IPS-NIHi7 (cell line): ENCODE data around the gene TRAPPC2L.
"Not testable (repeated sequence)": the region's sequence is repeated elsewhere in the genome, so short reads cannot be mapped to it uniquely, and the experiment has no call there.

Source experiments
- DNase-seq: peaks from one replicate; pipeline ENCODE4 v3.0.0; 2012; ENCODE audit warnings: mixed read lengths; ENCODE audit errors: extremely low spot score

The TRAPPC2L gene

DNA sequence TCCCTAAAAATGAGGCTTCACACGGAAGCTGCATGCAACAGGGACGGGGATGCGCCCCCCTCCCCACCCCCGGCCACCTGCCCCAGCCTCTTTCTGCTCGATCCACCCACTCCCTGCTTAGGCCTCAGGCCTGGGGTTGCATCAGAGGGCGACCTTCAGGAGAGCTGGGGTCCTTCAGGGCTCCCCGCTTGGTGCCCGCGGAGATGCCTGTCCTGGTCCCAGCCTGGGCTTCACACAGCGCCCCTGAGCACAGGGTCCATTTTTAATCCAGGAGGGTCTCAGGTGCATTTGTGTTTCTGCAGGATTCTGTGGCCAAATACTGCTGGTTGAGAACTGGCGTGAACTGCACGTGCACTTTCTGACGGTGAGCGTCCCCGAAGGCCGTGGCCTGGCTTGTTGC lies 37.8 kb upstream of the TRAPPC2L start:
- no peak for DNase-seq

DNA sequence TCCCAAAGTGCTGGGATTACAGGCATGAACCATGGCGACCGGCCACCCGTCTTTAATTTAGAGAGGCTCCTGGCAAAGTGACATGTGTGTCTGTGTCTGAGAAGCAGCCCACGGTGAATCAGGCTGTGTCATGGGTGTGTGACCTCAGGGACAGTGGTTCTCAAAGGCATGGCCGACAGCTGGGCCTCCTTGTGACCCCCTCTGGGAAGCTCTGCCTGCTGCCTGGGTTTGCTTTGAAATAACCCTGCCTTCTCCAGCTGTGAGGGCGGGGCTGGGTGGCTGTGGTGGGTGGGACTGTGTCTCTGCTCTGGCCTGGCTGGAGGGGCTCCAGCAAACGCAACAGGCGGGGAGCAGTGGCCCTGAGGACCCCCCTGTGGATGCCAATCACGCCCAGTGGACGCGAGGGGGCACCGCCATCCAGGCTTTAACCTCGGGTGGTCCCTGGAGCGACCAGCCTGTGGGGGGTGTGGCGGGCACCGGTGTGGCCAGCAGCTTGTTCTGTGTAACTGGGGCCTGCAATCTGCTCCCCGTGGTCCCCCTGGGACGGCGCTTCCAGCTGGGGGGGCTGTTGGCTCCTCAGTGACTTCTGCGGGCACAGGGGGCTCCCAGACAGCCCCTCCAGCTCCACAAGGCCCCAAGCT lies 36.4 kb upstream of the TRAPPC2L start:
- DNase-seq, result no peak

DNA sequence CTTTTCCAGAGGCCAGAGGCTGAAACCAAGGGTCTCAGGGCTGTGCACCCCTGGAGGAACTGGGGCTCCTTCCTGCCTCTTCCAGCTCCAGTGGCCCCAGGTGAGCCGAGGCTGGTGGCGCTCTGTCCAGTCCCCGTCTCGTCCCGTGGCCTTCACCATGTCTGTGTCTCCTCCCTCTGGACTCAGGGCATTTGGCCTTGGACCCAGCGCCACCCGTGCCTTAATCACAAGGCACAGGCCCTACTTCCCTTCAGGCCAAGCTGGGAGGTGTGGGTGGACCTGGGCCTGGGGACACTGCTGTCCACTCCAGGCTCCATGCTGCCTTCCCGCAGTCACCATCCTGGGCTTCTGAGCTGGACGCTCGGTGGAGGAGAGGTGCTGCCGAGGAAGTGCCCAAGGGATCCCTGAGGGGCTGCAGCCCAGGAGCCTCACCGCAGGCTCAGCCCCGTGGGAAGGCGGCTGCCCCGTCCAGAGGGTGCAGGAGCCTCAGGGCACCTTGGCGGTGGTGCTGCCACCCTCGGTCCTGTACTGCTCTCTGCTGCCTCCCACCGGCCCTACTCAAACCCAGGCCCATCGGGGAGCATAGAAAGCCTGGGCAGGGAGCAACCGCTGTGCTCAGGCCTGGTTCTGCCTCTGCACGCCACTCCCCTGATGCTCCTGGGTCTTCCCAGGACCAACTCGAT lies 35.6 kb upstream of the TRAPPC2L start:
- no peak for DNase-seq

DNA sequence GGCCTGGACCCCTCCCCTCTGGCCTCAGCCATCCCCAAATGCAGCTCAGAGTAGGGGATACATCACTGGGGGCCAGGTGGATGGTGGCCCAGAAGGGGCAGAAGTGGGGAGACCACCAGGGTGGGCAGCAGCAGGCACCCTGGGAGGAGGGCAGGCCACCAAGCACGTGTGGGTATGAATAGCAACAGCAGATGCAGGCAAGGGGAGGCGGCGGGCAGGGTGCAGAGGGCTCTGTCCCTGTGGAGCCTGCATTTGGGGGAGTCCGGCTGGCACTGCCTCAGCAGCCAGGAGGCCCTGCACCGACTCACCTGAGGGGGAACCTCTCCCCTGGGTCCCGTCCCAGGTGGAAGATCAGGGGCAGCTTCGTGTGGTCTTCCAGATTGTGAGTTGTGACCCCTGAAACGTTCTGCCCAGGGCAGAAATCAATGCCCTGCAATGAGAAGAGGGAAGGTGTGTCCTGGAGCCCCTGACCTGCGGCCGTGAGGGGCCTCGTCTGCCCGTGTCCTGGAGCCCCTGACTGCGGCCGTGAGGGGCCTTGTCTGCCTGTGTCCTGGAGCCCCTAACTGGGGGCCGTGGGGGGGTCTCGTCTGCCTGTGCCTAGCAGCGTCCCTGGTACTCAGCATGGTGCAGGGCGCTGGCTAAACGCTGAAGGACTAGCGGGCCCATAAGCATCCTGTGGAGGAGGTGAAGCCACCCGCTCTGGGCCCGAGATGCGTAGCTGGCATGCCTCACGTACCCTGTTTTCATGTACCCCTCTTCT lies 34.5 kb upstream of the TRAPPC2L start:
- no peak for DNase-seq

DNA sequence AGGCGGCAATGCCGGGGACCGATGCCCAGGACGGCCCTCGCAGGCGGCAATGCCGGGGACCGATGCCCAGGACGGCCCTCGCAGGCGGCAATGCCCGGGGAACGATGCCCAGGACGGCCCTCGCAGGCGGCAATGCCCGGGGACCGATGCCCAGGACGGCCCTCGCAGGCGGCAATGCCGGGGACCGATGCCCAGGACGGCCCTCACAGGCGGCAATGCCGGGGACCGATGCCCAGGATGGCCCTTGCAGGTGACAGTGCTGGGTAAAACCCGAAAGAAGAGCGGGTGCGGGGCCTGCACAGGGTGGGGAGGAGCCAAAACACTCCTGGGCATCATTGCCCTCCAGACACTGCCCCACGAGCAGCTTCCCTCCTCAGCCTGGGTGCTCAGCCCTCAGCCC lies 33.3 kb upstream of the TRAPPC2L start:
- not testable (repeated sequence) for DNase-seq

DNA sequence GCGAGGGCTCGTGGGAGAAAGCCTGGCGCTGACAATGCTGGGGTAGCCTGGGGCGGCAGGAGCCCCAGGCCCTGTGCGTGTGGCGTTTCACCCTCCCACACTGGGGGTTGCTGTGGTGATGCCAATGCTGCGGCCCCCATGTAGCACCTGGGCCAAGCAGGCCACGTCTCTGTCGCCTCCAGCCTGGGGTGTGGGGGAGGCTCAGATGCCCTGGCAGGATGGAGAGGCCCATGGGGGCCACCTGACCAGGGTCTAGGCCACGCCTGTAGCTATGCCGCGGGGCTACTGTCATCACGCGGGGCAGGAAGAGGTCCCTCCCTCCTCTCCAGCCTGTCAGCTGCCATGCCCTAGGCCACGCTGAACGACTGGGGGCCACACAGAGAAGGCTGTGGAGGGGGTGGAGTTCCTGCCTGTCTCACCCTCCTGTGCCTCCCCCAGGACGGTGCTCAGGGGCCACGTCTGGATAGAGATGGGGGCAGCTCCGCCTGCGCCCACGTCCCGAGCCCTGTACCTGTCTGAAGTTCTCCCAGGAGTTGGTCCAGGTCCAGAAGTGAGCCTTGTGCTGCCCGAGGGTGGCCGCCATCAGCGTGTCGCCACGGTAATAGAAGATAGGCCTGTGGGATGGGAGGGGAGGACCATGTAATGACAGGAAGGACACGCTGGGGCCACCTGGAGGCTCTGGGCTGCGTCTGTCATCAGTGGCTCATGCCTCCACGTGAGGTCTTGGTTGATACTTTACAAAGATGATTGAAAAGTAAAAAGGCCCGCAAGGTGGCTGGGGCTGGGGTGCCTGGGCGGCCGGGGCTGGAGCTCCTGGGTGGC lies 32.5 kb upstream of the TRAPPC2L start:
- DNase-seq, result no peak

DNA sequence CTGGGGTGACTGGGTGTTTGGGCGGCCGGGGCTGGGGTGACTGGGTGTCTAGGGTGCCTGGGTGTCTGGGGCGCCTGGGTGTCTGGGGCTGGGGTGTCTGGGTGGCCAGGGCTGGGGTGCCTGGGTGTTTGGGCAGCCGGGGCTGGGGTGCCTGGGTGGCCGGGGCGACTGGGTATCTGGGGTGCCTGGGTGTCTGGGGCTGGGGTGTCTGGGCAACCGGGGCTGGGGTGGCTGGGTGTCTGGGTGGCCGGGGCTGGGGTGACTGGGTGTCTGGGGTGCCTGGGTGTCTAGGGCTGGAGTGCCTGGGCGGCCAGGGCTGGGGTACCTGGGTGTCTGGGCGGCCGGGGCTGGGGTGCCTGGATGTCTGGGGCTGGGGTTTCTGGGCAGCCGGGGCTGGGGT lies 31.8 kb upstream of the TRAPPC2L start:
- no peak for DNase-seq

DNA sequence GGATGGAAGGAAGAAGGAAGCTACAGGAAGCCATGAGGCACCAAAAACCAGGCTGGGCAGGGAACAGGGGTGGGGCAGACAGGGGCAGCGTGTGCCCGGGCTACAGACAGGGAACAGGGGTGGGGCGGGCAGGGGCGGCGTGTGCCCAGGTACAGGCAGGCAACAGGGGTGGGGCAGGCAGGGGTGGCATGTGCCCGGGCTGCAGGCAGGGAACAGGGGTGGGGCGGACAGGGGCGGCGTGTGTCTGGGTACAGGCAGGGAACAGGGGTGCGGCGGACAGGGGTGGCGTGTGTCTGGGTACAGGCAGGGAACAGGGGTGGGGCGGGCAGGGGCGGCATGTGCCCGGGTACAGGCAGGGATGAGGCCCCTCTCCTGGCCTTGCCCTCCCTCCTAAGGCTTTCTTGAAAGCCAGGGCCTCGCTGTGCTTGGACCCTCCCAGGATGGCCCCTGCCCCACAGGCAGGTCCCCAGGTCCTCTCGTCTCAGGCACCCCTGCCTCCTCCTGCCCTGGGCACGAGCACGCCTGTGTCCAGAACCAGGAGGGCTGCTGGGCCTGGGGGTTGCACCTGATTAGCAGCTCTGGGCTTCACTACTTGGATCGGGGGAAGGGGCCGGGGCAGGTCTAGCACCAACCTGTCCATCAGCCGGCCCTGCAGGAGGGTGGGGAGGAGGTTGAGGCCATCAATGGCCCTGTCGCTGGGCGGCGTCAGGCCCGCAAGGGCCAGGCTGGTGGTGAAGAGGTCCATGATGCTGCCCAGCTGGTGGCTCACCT lies 30.7 kb upstream of the TRAPPC2L start:
- DNase-seq, result no peak

DNA sequence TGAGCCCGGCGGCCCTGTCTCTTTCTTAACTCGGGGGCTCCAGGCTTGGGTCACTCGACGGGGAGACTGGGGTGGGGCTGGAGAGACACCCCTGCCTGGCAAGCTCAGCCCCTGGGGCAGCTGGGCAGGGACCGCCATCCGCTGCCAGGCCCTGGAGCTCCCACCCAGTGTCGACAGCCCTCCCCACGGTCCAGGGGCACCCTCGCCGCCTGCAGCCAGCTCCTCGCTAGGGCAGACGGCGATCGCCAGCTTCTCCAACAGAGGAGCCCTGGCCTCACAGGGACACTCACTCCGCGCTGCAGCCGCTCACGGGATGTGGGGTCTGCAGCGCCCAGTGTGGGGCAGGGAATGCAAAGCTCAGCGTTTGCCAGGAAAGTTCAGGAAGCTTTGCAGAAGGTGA lies 29.2 kb upstream of the TRAPPC2L start:
- no peak for DNase-seq

DNA sequence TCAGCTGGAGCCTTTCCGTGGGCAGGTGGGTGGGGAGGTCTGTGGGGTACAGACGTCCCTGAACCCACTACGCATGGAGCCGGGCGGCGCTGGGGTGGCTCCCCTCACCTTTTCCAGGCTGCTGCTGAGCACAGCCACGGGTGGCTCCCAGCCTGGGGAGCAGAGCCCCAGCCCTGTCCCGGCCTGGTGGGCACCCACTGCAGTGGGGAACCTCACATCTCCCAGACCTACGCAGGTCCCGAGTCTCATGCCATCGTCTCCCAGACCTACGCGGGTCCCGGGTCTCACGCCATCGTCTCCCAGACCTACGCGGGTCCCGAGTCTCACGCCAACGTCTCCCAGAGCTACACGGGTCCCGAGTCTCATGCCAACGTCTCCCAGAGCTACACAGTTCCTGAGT lies 28.2 kb upstream of the TRAPPC2L start:
- no peak for DNase-seq

DNA sequence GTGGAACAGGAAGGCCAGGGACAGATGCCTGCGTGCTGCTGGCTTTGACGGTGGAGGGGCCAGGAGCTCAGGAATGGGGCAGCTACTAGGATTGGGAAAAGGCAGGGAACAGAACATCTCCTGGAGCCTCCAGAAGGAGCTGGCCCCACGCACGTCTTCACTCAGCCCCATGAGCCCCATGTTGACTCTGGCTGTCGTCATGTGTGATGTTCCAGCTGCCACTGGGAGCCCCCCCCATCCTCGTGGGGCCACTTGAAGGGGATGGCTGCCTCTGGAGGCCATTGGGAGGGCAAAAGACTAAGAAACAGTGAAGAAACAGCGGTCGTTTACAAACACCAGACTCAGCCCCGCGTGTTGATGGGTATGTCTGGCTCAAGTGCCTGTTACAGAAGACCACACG lies 26.7 kb upstream of the TRAPPC2L start:
- no peak for DNase-seq

DNA sequence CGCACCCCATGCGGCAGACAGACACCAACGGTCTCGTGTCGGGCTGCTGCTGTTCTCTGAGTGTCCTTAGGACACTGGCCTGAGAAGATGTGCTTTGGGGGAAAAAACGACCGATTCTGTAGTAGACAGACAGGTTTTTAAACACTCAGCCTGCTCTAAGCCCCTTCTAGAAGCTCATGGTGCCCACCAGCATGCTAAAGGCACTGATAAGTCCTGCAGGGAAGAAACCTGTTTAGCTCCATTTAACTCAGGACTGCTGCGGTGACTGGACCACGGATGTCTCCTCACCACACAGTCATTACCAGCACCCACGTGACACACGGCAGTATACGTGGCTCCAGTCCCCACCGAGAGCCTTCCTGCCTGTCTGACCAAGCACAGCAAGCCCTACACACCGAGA lies 26.1 kb upstream of the TRAPPC2L start:
- no peak for DNase-seq

DNA sequence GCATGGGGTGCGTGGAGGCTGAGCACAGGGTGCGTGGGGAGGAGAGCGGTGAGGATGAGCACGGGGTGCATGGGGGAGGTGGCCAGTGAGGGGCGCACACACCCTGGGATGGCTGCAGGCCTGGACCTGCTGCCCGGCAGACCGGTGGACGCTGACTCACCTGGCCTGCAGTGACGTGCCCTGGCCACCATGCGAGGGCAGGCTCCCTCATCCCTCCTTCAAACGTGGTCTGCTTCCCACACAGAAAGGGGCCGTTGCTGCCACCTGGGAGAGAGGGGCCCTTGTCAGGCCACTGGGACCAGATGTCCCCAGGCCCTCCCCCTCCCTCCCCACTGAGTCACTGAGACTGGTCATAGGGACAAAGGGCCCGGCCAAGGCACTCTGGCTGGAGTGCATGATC lies 25.1 kb upstream of the TRAPPC2L start:
- peak; percentile 33 for DNase-seq

DNA sequence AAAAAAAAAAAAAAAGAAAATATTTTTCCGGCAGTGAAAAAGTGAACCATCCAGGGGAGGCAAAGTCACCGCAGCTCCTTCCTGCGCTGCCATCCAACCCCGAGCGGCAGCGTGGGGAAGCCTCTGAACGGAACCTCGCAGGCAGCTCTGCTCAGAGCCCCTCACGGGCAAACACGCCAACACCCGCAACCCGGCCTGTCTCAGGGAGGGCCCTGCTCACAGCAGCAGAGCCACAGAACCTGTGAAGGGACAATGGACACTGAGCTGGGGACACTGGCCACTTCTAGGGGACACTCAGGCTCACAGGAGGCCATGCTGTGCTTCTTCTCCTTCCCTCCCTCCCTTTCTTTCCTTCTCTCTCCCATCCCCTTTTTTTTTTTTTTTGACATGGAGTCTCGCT lies 23.8 kb upstream of the TRAPPC2L start:
- DNase-seq, result no peak

DNA sequence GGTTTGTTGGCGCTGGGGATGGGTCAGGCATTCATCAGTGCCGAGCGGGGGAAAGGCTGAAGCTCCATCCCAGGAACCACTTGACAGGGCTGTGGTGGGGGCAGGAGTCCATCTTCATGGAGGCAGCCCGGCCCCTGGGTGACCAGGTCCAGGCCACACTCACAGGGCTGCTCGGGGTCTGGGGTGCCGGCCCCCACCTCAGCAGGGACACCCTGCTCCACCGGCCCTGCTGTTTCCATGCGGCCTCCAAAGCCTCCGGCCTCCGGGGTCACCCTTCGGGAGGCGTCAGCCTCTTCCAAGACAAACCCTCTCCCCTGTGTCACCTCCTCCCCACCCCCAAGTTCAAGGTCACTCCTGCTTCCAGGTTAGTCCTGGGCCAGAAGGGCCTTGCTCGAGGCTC lies 22.3 kb upstream of the TRAPPC2L start:
- no peak for DNase-seq

DNA sequence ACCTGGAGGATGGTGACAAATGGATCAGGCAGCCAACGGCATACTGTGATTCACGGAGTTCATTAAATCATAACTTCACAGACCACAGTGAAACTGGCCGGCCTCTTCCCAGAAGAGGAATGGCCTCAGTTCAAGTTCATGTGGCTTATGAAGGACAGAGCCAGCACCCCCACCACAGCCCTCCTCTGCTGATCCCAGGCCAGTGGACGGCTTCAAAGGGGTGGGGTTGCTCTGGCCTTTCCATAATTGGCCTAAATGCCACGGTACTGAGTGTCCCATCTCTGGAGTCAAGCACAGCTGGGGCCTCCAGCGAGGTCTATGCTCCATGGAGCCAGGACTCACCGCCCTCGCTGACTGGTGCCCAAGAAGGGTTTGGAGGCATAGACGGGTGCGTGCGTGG lies 21.5 kb upstream of the TRAPPC2L start:
- DNase-seq, result no peak

DNA sequence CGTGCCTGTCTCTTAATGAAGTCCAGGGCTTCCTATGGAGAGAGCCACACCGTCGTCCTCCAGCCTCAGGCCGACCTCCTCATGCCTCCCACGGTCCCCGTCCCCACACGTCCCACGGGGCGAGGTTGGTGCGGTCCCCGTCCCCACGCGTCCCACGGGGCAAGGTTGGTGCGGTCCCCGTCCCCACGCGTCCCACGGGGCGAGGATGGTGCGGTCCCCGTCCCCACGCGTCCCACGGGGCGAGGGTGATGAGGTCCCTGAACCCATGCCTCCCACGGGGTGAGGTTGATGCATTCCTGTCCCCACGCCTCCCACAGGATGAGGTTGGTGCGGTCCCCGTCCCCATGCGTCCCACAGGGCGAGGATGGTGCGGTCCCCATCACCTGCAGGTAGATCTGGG lies 21.1 kb upstream of the TRAPPC2L start:
- no peak for DNase-seq

DNA sequence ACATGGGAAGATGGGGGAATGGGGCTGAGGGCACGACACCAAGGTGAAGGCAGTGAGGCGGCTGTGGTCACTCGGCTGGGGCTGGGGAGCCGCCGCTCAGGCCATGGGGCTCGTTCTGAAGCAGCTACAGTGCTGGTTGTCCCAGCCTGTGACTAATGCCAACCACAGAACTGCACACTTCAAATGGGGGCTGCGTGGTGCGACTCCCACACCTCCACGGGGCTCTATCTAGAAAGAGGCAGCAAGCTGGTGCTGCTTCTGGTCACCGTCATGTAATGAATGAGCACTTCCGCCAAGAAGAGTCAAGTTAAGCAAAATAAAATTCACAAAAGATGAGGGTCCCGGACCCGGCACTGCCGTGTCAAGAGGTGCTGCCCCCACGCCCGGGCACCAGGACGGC lies 20.1 kb upstream of the TRAPPC2L start:
- no peak for DNase-seq

DNA sequence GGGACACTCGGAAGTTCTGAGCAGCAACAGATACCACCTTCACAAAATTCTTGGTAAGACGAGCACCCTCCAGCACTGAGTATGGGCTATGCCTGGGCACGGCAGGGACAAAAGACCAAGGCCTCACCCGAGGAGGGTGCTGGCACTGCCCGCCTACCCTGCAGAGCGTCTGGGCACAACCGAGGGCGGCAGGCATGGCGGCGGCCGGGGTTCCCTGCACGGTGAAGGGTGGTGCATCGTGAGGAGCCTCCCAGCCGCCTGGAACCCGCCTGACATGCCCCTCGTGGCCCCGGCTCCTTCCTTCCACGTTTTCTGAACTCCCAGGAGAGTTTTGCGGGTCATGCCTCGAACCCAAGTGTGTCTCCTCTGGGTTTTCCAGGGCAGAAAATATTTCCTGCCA lies 19.1 kb upstream of the TRAPPC2L start:
- no peak for DNase-seq

DNA sequence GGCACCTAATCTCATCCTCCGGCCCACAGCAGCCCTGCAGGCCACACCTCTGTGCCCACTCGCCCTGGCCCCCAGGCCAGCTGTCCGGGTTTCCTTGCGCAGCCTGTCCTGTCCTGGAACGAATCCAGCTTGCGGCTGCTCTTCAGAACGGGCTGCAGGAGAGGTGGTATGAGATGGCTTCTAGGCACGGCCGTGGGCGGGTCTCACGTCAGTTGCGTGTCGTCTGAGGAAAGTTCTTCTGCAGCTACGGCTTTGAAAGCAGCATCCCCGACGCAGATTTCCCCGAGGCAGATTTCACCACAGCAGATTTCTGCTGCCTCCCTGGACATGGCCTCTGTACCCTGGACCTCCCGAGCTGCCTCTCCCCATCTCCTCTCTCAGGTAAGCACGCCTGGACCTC lies 18.4 kb upstream of the TRAPPC2L start:
- no peak for DNase-seq

DNA sequence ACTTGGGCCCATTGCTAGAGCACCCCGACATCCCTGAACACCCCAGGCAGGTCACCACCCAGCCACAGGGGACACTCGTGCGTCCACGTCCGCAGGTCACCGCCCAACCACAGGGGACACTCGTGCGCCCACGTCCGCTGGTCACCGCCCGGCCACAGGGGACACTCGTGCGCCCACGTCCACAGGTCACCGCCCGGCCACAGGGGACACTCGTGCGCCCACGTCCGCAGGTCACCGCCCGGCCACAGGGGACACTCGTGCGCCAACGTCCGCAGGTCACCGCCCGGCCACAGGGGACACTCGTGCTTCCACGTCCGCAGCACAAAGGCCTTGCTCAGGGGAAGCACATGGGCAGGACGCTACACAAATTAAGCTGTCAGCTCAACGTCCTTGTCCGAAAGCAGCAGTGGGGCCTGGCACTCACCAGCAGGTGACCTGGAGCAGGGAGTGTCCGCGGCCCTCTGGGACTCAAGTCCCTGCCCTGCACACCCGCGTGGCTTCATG lies 17.8 kb upstream of the TRAPPC2L start:
- no peak for DNase-seq
